ENCODE measurements around the gene ZNHIT3. TPM values are rescaled to one million over a fixed set of nuclear protein-coding genes. Genes with fewer than 3 reads are reported as not detected.
A peak's percentile ranks its signal among the peaks of the same experiment; 100 is the strongest.

ZNHIT3 gene
- total and polyA plus RNA-seq, 2 of the 13 experiments (the other 11 are each of a cell fraction or from before 2014, with no cell fraction given): 66.6 to 77.4 TPM

DNA sequence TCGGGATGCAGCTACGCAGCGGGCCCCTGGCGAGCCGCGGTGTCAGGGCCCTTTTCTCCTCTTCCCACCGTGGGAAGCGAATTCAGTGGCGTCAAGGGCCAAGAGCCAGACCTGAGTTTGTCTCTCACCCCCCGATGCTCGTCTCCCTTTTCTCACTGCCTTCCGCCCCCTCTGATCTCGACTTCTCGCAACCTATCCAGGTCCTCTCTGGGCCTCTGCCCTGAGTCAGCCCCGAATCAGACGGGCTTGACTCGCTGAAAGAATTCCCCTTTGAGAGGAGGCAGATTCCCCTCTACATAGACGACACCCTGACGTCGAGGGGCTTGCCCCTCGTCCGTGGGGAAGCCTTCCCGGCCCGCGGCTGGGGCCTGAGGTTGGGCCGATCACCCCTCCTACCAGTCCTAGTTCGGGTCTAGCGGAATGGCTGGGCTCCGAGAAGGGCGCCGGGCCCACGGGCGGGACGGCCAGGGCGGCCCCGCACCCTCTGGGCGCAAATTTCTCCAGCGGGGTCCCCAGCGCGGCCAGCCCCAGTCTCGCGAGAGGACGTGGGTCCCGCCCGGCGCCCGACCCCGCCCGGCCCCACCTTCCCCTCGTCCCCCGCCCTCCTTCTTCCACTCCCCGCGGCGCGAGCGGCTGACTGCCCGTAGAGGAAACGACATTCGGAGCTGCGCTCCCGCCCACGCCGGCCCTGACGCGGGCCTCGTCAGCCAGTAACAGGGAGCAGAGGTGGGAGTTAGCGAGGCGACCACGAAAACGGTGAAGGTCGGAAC lies 58.0 kb downstream of the ZNHIT3 start, which contains the start of gene GGNBP2 (continued):
- TF ChIP-seq, protein P1, sequence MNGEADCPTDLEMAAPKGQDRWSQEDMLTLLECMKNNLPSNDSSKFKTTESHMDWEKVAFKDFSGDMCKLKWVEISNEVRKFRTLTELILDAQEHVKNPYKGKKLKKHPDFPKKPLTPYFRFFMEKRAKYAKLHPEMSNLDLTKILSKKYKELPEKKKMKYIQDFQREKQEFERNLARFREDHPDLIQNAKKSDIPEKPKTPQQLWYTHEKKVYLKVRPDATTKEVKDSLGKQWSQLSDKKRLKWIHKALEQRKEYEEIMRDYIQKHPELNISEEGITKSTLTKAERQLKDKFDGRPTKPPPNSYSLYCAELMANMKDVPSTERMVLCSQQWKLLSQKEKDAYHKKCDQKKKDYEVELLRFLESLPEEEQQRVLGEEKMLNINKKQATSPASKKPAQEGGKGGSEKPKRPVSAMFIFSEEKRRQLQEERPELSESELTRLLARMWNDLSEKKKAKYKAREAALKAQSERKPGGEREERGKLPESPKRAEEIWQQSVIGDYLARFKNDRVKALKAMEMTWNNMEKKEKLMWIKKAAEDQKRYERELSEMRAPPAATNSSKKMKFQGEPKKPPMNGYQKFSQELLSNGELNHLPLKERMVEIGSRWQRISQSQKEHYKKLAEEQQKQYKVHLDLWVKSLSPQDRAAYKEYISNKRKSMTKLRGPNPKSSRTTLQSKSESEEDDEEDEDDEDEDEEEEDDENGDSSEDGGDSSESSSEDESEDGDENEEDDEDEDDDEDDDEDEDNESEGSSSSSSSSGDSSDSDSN (CRISPR knock-in tag; IDR thresholded peaks at IDR 0.05): peak; percentile 94
- TF ChIP-seq, protein P2, sequence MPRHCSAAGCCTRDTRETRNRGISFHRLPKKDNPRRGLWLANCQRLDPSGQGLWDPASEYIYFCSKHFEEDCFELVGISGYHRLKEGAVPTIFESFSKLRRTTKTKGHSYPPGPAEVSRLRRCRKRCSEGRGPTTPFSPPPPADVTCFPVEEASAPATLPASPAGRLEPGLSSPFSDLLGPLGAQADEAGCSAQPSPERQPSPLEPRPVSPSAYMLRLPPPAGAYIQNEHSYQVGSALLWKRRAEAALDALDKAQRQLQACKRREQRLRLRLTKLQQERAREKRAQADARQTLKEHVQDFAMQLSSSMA (CRISPR knock-in tag; IDR thresholded peaks at IDR 0.05): no peak; the same call in 1 of the 2 replicates
- TF ChIP-seq MXI1 (IDR thresholded peaks at IDR 0.05; ENCODE audit: borderline replicate concordance, low read depth, low read length): peak; percentile 43; the same call in 1 of the 3 replicates
- no peak for TF ChIP-seq ZSCAN20 (CRISPR knock-in tag; IDR thresholded peaks at IDR 0.05; ENCODE audit: borderline replicate concordance)
- TF ChIP-seq ZNF343 (CRISPR knock-in tag; IDR thresholded peaks at IDR 0.05): no peak; the same call in 1 of the 2 replicates
- TF ChIP-seq, protein P3, sequence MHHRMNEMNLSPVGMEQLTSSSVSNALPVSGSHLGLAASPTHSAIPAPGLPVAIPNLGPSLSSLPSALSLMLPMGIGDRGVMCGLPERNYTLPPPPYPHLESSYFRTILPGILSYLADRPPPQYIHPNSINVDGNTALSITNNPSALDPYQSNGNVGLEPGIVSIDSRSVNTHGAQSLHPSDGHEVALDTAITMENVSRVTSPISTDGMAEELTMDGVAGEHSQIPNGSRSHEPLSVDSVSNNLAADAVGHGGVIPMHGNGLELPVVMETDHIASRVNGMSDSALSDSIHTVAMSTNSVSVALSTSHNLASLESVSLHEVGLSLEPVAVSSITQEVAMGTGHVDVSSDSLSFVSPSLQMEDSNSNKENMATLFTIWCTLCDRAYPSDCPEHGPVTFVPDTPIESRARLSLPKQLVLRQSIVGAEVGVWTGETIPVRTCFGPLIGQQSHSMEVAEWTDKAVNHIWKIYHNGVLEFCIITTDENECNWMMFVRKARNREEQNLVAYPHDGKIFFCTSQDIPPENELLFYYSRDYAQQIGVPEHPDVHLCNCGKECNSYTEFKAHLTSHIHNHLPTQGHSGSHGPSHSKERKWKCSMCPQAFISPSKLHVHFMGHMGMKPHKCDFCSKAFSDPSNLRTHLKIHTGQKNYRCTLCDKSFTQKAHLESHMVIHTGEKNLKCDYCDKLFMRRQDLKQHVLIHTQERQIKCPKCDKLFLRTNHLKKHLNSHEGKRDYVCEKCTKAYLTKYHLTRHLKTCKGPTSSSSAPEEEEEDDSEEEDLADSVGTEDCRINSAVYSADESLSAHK (CRISPR knock-in tag; IDR thresholded peaks at IDR 0.05; ENCODE audit: borderline replicate concordance): no peak
- no peak for TF ChIP-seq ZSCAN12 (CRISPR knock-in tag; IDR thresholded peaks at IDR 0.05)
- TF ChIP-seq GZF1 (CRISPR knock-in tag; IDR thresholded peaks at IDR 0.05): no peak
- TF ChIP-seq, protein P4, sequence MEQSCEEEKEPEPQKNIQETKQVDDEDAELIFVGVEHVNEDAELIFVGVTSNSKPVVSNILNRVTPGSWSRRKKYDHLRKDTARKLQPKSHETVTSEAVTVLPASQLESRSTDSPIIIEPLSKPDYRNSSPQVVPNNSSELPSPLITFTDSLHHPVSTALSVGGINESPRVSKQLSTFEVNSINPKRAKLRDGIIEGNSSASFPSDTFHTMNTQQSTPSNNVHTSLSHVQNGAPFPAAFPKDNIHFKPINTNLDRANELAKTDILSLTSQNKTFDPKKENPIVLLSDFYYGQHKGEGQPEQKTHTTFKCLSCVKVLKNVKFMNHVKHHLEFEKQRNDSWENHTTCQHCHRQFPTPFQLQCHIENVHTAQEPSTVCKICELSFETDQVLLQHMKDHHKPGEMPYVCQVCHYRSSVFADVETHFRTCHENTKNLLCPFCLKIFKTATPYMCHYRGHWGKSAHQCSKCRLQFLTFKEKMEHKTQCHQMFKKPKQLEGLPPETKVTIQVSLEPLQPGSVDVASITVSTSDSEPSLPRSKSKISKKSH (CRISPR knock-in tag; IDR thresholded peaks at IDR 0.05; ENCODE audit: borderline replicate concordance): peak; percentile 60
- TF ChIP-seq HMGA1 (CRISPR knock-in tag; conservative IDR thresholded peaks at IDR 0.05): no peak
- TF ChIP-seq TSC22D2 (CRISPR knock-in tag; IDR thresholded peaks at IDR 0.05; ENCODE audit: borderline replicate concordance): no peak
- no peak for TF ChIP-seq ZNF383 (CRISPR knock-in tag; IDR thresholded peaks at IDR 0.05; ENCODE audit: borderline replicate concordance)
- 0 out of 2 replicates have a peak, but pooled peaks have one; percentile 39 for TF ChIP-seq ZNF589 (CRISPR knock-in tag; conservative IDR thresholded peaks at IDR 0.05)
- no peak for TF ChIP-seq NONO (IDR thresholded peaks at IDR 0.05)
- peak; percentile 32; the same call in 1 of the 2 replicates for TF ChIP-seq NONO (CRISPR knock-in tag; conservative IDR thresholded peaks at IDR 0.05)
- no peak for TF ChIP-seq RCOR2 (CRISPR knock-in tag; IDR thresholded peaks at IDR 0.05)
- no peak for TF ChIP-seq NCOA5 (CRISPR knock-in tag; IDR thresholded peaks at IDR 0.05)
- TF ChIP-seq JDP2 (CRISPR knock-in tag; IDR thresholded peaks at IDR 0.05; ENCODE audit: borderline replicate concordance): no peak
- no peak for TF ChIP-seq ZNF605 (CRISPR knock-in tag; IDR thresholded peaks at IDR 0.05)
- TF ChIP-seq HMG20A (CRISPR knock-in tag; IDR thresholded peaks at IDR 0.05; ENCODE audit: borderline replicate concordance): no peak
- TF ChIP-seq HOXA5 (CRISPR knock-in tag; IDR thresholded peaks at IDR 0.05): 0 out of 2 replicates have a peak, but pooled peaks have one; percentile 32
